HG02870 (cell line): ENCODE measurements around the gene KIR3DL3.
"Not testable (repeated sequence)": the region's sequence is repeated elsewhere in the genome, so short reads cannot be mapped to it uniquely, and the experiment has no call there.

Experiments
- ATAC-seq: cut with Tn5 transposase; IDR thresholded peaks from one replicate; pipeline ENCODE4 v1.9.1; 2021; ENCODE audit warnings: mild to moderate bottlenecking, moderate library complexity; ENCODE audit not compliant: unreplicated experiment

The KIR3DL3 gene

DNA sequence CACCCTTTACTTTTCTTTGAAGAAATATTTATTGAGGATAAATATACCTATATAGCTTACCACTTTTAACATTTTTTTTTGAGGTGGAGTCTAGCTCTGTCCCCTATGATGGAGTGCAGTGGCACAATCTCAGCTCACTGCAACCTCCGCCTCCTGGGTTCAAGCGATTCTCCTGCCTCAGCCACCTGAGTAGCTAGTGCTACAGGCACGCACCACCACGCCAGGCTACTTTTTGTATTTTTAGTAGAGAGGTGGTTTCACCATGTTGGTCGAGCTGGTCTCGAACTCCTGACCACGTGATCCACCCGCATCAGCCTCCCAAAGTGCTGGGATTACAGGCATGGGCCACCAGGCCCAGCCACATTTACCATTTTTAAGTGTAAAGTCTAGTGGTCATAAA lies 51.6 kb downstream of the KIR3DL3 start:
- not testable (repeated sequence) for ATAC-seq

DNA sequence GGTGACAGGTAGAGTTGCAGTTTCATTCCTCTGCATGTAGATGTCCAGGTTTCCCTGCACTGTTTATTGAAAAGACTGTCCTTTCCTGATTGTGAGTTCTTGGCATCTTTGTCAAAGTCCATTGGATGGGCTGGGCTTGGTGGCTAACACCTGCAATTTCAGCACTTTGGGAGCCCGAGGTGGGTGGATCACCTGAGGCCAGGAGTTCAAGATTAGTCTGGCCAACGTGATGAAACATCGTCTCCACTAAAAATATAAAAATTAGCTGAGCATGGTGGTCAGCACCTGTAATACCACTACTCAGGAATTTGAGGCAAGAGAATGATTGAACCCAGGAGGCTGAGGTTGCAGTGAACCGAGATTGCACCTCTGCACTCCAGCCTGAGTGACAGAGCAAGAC lies 53.6 kb downstream of the KIR3DL3 start:
- ATAC-seq = not testable (repeated sequence)

DNA sequence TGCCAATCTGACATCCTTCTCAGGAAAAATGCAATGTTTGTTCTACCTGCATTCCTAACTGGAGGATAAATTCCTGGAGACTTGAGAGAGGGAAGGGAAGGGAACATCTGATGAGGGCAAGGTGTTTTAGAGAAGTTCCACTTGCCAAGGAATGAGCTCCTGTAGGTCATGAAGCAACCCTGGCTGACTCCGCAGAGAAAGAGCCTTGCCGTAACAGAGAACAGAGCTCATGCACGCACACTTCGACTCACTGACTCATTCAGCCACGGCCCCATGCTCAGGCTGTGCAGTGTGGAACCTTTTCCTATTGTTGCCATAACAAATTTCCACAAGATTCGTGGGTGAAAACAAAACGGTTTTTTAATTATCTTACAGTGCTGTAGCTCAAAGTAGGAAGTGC lies 54.7 kb downstream of the KIR3DL3 start:
- not testable (repeated sequence) for ATAC-seq

DNA sequence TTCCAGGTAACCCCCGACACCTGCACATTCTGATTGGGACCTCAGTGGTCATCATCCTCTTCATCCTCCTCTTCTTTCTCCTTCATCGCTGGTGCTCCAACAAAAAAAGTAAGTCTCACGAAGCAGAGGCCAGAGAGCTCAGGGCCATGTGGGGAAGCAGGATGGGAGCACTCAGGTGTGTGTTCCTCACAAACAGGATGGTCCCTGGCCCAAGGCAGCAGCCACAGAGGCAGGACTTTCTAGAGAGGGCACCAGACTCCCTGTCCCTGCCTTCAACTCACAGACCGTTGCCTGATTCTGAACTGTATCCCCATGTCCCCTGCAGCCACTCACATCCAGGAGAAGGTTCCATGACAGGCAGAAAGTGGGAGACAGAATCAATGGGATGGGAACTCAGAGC lies 58.7 kb downstream of the KIR3DL3 start:
- not testable (repeated sequence) for ATAC-seq
